ENCODE measurements around the gene COL27A1. TPM values are rescaled to one million over a fixed set of nuclear protein-coding genes. Genes with fewer than 3 reads are reported as not detected.

COL27A1 gene
- total RNA-seq, 1 experiment from 2014 or later: 12.0 TPM

DNA sequence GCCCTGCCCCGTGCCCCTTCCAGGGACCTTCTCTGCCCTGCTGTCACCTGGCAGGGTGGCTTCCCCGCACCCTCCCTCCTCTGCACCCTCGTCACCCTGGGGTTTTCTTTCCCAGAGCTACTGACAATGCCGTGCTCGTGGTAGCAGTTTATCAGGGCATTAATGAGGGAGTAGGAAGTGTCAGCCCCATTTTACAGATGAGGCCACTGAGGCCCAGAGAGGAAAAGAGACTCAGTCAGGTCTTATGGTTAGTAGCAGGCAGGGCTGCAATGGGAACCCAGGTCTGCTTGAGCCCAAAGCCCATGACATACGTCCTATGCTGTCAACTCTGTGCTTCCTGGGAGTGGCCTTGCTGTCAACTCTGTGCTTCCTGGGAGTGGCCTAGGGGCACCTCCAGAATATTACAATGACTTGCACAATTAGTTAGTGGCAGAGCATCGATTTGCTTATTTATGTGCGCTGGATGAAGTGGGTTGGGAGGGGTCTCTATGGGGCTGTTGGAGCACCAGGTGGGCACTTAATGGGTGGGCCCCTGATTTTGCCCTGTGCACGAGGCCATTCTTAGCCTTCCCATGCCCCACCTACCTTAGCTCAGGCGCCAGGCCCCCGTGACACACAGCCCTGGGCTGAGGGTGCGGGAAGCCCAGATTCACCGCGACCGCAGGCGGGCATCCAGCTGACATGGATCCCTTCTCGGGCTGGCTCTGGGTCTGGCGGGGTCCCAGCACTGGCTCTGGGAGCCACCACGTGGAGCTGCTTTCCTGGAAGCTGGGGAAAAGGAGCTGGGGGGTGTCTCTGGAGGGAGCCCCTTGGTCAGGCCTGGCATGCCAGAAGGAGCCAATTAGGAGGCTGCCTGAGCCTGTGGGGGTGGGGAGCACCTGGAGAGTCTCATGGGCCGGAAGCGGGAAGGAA lies 85.6 kb downstream of the COL27A1 start:
- CTCF ChIA-PET: no interaction called here

More for the DNA sequence above, 85.6 kb downstream of the COL27A1 start:
- no peak overlapping the region for H3K4me3 ChIP-seq (replicated peaks in 1 of 2; ENCODE audit: low read depth in 1 of 2, low read length in 2 of 2)
- ATAC-seq: peak; percentile 35; the same call in 1 of the 2 replicates
- no peak overlapping the region for H2AFZ ChIP-seq (ENCODE audit: low read depth, low read length, poor library complexity, severe bottlenecking)
- ChIA-PET RAD21 (ENCODE audit: low non-redundant PET in 1 of 2, low total read pairs in 2 of 2, uncharacterized antibody in 2 of 2, unreplicated experiment in 2 of 2) (no interaction called here), POLR2A (no interaction called here)
- H3K4me2 ChIP-seq (ENCODE audit: low read length): no peak overlapping the region
- no peaks in the 10 kb centered on the region for H4K20me1 ChIP-seq (ENCODE audit: insufficient read depth)
- no peak overlapping the region for H3K27ac ChIP-seq (ENCODE audit: low read depth, low read length)
- H3K79me2 ChIP-seq (ENCODE audit: insufficient read depth, low read length): no peaks in the 10 kb centered on the region
- no peaks in the 10 kb centered on the region for H3K9me2 ChIP-seq (ENCODE audit: insufficient read depth)
- no peaks in the 10 kb centered on the region for H3K27me3 ChIP-seq (ENCODE audit: insufficient read depth, low read length)
- no peaks in the 10 kb centered on the region for H3K9me3 ChIP-seq (ENCODE audit: control insufficient read depth in 1 of 2, insufficient read depth in 1 of 2, low read depth in 1 of 2, low read length in 2 of 2)
- intact Hi-C loops (cut with micrococcal nuclease): no loop called here
- no peak for DNase-seq (ENCODE audit: low read depth, low spot score)
- BruUV-seq (replicated peaks): no TSS peak
- no peaks in the 10 kb centered on the region for H3K4me1 ChIP-seq (ENCODE audit: control insufficient read depth in 1 of 2, insufficient read depth in 2 of 2, low read length in 2 of 2)
- TF ChIP-seq EZH2phosphoT487 (IDR thresholded peaks at IDR 0.05; ENCODE audit: borderline replicate concordance): no peak
- TF ChIP-seq POLR2AphosphoS5 (IDR thresholded peaks at IDR 0.05; ENCODE audit: low read depth, low read length): no peak
- TF ChIP-seq TCF7L2 (IDR thresholded peaks at IDR 0.05; ENCODE audit: borderline replicate concordance, extremely low read depth, insufficient read depth, insufficient read length): no peak
- TF ChIP-seq POLR2A (IDR thresholded peaks at IDR 0.05; ENCODE audit: borderline replicate concordance, extremely low read depth, insufficient read depth, insufficient read length): no peak
- no peak for TF ChIP-seq ZNF274 (IDR thresholded peaks at IDR 0.05; ENCODE audit: low read depth, low read length)
- TF ChIP-seq FOSL1 (IDR thresholded peaks at IDR 0.05; ENCODE audit: low read depth): no peak
- TF ChIP-seq SIN3A (IDR thresholded peaks at IDR 0.05; ENCODE audit: low read depth): no peak
- no peak for TF ChIP-seq EZH2 (IDR thresholded peaks at IDR 0.05)
- TF ChIP-seq, protein P1, sequence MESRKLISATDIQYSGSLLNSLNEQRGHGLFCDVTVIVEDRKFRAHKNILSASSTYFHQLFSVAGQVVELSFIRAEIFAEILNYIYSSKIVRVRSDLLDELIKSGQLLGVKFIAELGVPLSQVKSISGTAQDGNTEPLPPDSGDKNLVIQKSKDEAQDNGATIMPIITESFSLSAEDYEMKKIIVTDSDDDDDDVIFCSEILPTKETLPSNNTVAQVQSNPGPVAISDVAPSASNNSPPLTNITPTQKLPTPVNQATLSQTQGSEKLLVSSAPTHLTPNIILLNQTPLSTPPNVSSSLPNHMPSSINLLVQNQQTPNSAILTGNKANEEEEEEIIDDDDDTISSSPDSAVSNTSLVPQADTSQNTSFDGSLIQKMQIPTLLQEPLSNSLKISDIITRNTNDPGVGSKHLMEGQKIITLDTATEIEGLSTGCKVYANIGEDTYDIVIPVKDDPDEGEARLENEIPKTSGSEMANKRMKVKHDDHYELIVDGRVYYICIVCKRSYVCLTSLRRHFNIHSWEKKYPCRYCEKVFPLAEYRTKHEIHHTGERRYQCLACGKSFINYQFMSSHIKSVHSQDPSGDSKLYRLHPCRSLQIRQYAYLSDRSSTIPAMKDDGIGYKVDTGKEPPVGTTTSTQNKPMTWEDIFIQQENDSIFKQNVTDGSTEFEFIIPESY (IDR thresholded peaks at IDR 0.05; ENCODE audit: extremely low read depth, insufficient replicate concordance, low read length): no peak
- TF ChIP-seq EGR1 (IDR thresholded peaks at IDR 0.05; ENCODE audit: low read depth): no peak
- no peak for TF ChIP-seq SP1 (IDR thresholded peaks at IDR 0.05; ENCODE audit: low read depth)
- H3K9ac ChIP-seq (ENCODE audit: low read length): no peak overlapping the region
- H3K36me3 ChIP-seq (ENCODE audit: control insufficient read depth in 1 of 2, insufficient read depth in 2 of 2, low read length in 2 of 2): no peaks in the 10 kb centered on the region

Data from HCT116 (cell line).